Testis (tissue), 3 donors: ENCODE results near the gene MYLK. TPM values are rescaled to one million over a fixed set of nuclear protein-coding genes. Genes with fewer than 3 reads are reported as not detected.

Source experiments
- DNase-seq: peaks from one replicate; pipeline ENCODE4 v3.0.0-alpha.2; 2019
- H3K27ac ChIP-seq, 2 donors: fragments of 200-600 bp; sonication (generic); one replicate each; pipeline ENCODE4 v1.5.1; 2019
- H3K27me3 ChIP-seq: fragments of 200-600 bp; sonication (generic); one replicate; pipeline ENCODE4 v1.5.1; 2019
- H3K36me3 ChIP-seq: fragments of 200-600 bp; sonication (generic); one replicate; pipeline ENCODE4 v1.5.1; 2017; ENCODE audit warnings: low read depth; ENCODE audit errors: missing control alignments
- H3K4me1 ChIP-seq: fragments of 200-600 bp; sonication (generic); one replicate; pipeline ENCODE4 v1.5.1; 2019
- H3K4me3 ChIP-seq, 2 donors: fragments of 200-600 bp; sonication (generic); one replicate each; pipeline ENCODE4 v1.5.1; 2017 to 2019
- H3K9me3 ChIP-seq: fragments of 200-600 bp; sonication (generic); one replicate; pipeline ENCODE4 v1.5.1; 2017
- POLR2A ChIP-seq: fragments of 450-650 bp; IDR thresholded peaks from one replicate; pipeline ENCODE4 v1.6.1; 2017; ENCODE audit warnings: antibody characterized with exemption, mild to moderate bottlenecking, moderate library complexity
- WGBS, 2 donors: methylation state at CpG; one replicate each; pipeline ENCODE4 v1.1.5; 2018; 5-methylcytosine and 5-hydroxymethylcytosine counted together
- intact Hi-C: fragments of 100-400 bp; cut with DNase I; formaldehyde crosslinking; loops from one replicate; pipeline ENCODE4 v1.15.1; 2023; ENCODE audit warnings: low total_unique reads
- polyA plus RNA-seq: library from polyadenylated mRNA; stranded (reverse); fragments of 350-450 nt; fragmentation: Illumina TruSeq; extraction: RNeasy Lipid Tissue Mini Kit (QIAGEN cat#74804); gene quantifications from one replicate; pipeline ENCODE4 v1.2.3, GENCODE V29; 2014; ENCODE audit warnings: low read depth, low replicate concordance; ENCODE audit not compliant: insufficient read depth
- total RNA-seq, 2 donors: library from RNA; depleted of rRNA; stranded (reverse); fragments of >200 nt; gene quantifications; one replicate each; pipeline ENCODE4 v1.2.3, GENCODE V29; 2016
- TF ChIP-seq, protein P1 (sequence below), 3 experiments: fragments of 450-650 bp in 2 of 3; fragments of 200-600 bp in 1 of 3; sonication (generic) in 1 of 3; IDR thresholded peaks; one replicate each; pipeline ENCODE4 v1.5.1; 2016 to 2019; ENCODE audit warnings: antibody characterized with exemption in 3 of 3, mild to moderate bottlenecking in 2 of 3, moderate library complexity in 1 of 3

Gene MYLK
- total and polyA plus RNA-seq, 3 donors from 2014 or later, result 130 to 168 (median 151) TPM

DNA sequence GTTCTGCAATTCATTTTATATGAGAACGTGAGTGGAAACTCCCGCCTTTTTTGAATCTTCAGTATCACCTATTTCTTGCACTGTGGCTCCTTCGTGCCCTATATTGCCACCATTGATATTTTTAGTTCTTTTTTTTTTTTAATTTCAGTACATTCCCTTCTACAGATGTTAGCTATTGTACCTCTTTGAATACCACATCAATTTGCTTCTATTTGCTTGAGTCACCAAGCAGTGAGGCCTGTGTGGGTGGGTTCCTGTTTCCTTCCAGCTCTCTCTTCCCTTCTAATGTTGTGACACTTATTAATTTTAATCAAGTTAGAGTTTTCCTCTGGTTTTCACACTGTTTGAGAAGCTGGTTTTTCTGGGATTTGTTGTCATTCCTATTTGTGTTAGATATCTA is 308.0 kb downstream of the MYLK start:
- intact Hi-C loops, result no loop called here
- Histone ChIP-seq H3K9me3 (no peaks in the 10 kb centered on the region), H3K4me1 (no peaks in the 10 kb centered on the region), H3K27me3 (no peaks in the 10 kb centered on the region), H3K27ac (no peak overlapping the region), H3K4me3 (no peak overlapping the region), H3K36me3 (no peaks in the 10 kb centered on the region)
- no peak for DNase-seq
- WGBS, 2 donors, result 84 to 85% methylated on average over 3 of the region's 3 CpGs
- TF ChIP-seq, protein P1, sequence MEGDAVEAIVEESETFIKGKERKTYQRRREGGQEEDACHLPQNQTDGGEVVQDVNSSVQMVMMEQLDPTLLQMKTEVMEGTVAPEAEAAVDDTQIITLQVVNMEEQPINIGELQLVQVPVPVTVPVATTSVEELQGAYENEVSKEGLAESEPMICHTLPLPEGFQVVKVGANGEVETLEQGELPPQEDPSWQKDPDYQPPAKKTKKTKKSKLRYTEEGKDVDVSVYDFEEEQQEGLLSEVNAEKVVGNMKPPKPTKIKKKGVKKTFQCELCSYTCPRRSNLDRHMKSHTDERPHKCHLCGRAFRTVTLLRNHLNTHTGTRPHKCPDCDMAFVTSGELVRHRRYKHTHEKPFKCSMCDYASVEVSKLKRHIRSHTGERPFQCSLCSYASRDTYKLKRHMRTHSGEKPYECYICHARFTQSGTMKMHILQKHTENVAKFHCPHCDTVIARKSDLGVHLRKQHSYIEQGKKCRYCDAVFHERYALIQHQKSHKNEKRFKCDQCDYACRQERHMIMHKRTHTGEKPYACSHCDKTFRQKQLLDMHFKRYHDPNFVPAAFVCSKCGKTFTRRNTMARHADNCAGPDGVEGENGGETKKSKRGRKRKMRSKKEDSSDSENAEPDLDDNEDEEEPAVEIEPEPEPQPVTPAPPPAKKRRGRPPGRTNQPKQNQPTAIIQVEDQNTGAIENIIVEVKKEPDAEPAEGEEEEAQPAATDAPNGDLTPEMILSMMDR (IDR thresholded peaks at IDR 0.05), result no peak
- TF ChIP-seq POLR2A, result no peak

DNA sequence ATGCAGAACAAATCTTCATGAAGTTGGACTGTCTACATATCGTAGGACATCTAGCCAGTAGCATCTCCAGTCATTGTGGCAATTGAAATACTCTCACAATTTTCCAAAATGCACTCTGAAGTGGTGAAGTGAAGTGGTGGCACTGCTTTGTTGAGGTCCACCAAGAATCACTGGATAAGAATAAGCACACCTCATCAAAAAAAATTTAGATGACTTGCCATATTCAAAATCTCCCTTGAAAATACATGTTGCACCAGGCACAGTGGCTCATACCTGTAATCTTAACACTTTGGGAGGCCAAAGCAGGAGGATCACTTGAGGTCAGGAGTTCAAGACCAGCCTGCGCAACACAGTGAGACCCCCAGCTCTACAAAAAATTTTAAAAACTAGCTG is 312.2 kb downstream of the MYLK start:
- Histone ChIP-seq H3K9me3 (no peaks in the 10 kb centered on the region), H3K4me3 (no peak overlapping the region), H3K27ac (no peak overlapping the region), H3K27me3 (no peaks in the 10 kb centered on the region), H3K4me1 (peaks cover 5% of the 10 kb centered on the region), H3K36me3 (no peaks in the 10 kb centered on the region)
- DNase-seq, result no peak
- intact Hi-C loops, result no loop called here
- WGBS, 2 donors, result 90 to 94% methylated on average over 2 of the region's 2 CpGs
- TF ChIP-seq, protein P1 (IDR thresholded peaks at IDR 0.05), result no peak
- no peak for TF ChIP-seq POLR2A

DNA sequence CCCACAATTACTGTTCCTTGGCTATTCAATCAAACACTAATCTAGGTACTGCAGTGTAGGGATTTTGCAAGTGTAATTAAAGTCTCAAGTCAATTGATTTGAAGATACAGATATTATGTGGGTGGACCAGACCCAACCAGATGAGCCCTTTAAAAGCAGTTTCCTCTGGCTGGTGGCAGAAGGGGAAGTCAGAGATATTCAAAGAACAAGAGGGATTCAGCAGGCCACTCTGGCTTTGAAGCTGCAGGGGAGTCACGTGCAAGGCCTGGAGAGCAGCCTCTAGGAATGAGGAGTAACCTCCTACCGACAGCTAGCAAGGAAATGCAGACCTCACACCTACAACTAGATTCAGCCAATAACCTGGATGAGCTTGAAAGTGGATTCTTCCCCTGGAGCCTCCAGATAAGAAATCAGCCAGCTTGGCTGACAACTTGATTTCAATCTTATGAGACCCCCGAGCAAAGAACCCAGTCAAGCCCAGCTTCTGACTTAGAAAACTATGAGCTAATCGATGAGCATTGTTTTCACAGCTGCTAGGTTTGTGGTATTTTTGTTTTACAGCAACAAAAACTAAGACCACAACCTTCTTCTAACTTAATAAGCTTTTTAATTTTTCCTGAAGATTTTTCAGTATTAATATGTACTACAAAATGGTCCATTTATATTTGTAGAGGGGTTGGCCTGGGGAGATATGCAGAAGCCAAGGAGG is 312.7 kb downstream of the MYLK start:
- intact Hi-C loops, result no loop called here
- H3K9me3 ChIP-seq, result no peaks in the 10 kb centered on the region
- peaks cover 5% of the 10 kb centered on the region for H3K4me1 ChIP-seq
- no peaks in the 10 kb centered on the region for H3K36me3 ChIP-seq
- H3K4me3 ChIP-seq, result no peak overlapping the region
- no peaks in the 10 kb centered on the region for H3K27me3 ChIP-seq
- TF ChIP-seq, protein P1 (IDR thresholded peaks at IDR 0.05), result no peak
- TF ChIP-seq POLR2A, result no peak
- DNase-seq, result no peak
- H3K27ac ChIP-seq, result no peak overlapping the region
- WGBS, 2 donors, result 54 to 83% methylated on average over 4 of the region's 4 CpGs

DNA sequence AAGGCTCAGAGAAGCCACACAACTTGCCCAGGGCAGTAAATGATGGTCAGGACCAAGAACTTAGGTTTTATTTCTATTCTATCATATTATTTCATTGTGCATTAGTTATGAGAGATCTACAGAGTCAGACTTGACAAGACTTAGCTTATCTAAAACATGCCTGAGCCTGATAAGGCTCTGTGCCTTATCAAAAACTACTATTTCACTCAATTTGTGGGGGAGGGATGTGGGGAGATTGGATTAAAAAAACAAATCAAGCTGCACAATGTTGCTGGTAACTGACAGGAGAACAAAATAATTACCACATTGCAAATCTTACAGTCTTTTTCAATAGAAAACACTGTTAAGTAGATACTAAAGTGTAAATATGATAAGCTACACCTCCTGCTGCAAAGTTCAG is 315.3 kb downstream of the MYLK start:
- Histone ChIP-seq H3K27me3 (no peaks in the 10 kb centered on the region), H3K4me3 (no peak overlapping the region), H3K4me1 (peaks cover 5% of the 10 kb centered on the region), H3K36me3 (no peaks in the 10 kb centered on the region), H3K9me3 (no peaks in the 10 kb centered on the region), H3K27ac (no peak overlapping the region)
- TF ChIP-seq, protein P1 (IDR thresholded peaks at IDR 0.05), result no peak
- TF ChIP-seq POLR2A, result no peak
- intact Hi-C loops, result no loop called here
- DNase-seq, result no peak

DNA sequence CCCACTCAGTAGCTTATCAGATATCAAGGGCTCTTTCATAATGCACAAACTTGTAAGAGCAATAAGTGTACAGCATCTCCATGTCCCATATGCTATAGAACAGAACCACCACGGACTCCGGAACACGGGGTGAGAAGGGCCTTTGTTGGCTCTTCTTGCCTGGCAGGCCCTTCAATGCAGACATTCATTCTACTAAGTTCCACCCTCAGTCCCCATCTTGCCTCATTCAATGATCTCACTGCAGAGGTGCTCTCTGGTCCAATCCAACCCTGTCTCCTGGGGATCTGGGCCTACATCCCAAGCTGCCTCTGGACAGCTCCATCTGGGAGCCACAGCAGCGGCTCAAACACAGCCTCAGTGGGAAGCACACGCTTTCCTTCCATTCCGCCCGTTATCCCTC is 316.1 kb downstream of the MYLK start:
- TF ChIP-seq POLR2A, result no peak
- H3K27me3 ChIP-seq, result no peaks in the 10 kb centered on the region
- H3K9me3 ChIP-seq, result no peaks in the 10 kb centered on the region
- H3K4me3 ChIP-seq, result no peak overlapping the region
- WGBS, 2 donors, result 87 to 96% methylated on average over 7 of the region's 7 CpGs
- H3K4me1 ChIP-seq, result peaks cover 5% of the 10 kb centered on the region
- DNase-seq, result no peak
- H3K36me3 ChIP-seq, result no peaks in the 10 kb centered on the region
- H3K27ac ChIP-seq, result no peak overlapping the region
- intact Hi-C loops, result no loop called here
